ENCODE results near the gene MOB3B. TPM values are rescaled to one million over a fixed set of nuclear protein-coding genes. Genes with fewer than 3 reads are reported as not detected.
A peak's percentile ranks its signal among the peaks of the same experiment; 100 is the strongest.

Gene MOB3B
- total RNA-seq, 1 donor from 2014 or later, result 11.0 TPM

DNA sequence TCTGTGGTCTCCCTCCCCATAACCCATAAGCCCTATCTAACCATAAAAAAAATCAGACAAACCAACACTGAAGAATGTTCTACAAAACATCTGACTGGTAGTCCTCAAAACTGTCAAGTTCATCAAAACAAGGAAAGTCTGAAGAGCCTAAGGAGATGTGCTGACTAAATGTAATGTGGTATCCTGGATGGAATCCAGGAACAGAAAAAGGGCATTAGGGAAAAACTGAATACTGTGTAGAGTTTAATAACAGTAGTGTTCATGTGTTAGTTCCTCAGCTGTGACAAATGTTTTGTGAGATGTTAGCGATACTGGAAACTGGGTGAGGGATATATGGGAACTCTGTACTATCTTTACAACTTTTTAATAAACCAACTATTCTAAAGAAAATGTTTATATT is 157.0 kb downstream of the MOB3B start:
- no peak for DNase-seq (ENCODE audit: extremely low spot score in 2 of 2)
- Histone ChIP-seq H3K27me3 (no peaks in the 10 kb centered on the region), H3K4me1 (peaks cover 14% of the 10 kb centered on the region), H3K4me3 (no peak overlapping the region), H3K36me3 (no peaks in the 10 kb centered on the region), H3K9me3 (no peaks in the 10 kb centered on the region), H3K27ac (no peak overlapping the region)
- TF ChIP-seq POLR2A (IDR thresholded peaks at IDR 0.05) (no peak), POLR2AphosphoS5 (IDR thresholded peaks at IDR 0.05; ENCODE audit: insufficient read depth in 1 of 2, low read depth in 1 of 2) (no peak)
- TF ChIP-seq, protein P1, sequence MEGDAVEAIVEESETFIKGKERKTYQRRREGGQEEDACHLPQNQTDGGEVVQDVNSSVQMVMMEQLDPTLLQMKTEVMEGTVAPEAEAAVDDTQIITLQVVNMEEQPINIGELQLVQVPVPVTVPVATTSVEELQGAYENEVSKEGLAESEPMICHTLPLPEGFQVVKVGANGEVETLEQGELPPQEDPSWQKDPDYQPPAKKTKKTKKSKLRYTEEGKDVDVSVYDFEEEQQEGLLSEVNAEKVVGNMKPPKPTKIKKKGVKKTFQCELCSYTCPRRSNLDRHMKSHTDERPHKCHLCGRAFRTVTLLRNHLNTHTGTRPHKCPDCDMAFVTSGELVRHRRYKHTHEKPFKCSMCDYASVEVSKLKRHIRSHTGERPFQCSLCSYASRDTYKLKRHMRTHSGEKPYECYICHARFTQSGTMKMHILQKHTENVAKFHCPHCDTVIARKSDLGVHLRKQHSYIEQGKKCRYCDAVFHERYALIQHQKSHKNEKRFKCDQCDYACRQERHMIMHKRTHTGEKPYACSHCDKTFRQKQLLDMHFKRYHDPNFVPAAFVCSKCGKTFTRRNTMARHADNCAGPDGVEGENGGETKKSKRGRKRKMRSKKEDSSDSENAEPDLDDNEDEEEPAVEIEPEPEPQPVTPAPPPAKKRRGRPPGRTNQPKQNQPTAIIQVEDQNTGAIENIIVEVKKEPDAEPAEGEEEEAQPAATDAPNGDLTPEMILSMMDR (IDR thresholded peaks at IDR 0.05), result no peak
- intact Hi-C loops (cut with DNase I), result no loop called here

DNA sequence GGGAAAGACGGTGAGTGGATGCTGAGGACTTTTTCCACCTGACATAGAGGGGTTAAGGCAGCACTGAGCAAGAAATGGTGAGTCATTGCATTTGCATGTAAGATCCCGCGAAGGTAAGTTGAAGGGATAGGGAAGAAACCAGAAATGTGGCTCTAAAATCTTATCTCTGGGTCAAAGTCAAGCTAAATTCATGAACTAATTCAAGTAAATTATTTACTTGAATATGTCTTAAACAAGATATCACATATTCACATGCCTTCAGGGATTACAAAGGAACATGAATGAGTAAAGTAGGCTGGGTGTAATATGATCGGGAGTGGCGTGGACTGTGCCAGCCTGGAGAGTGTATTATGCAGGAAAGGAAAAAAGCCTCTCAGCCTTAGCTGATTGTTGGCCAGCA is 158.2 kb downstream of the MOB3B start:
- no peak for DNase-seq (ENCODE audit: extremely low spot score in 2 of 2)
- TF ChIP-seq POLR2A (IDR thresholded peaks at IDR 0.05) (no peak), POLR2AphosphoS5 (IDR thresholded peaks at IDR 0.05; ENCODE audit: insufficient read depth in 1 of 2, low read depth in 1 of 2) (no peak)
- TF ChIP-seq, protein P1 (IDR thresholded peaks at IDR 0.05), result no peak
- no peaks in the 10 kb centered on the region for H3K36me3 ChIP-seq
- no peaks in the 10 kb centered on the region for H3K27me3 ChIP-seq
- H3K9me3 ChIP-seq, result no peaks in the 10 kb centered on the region
- peaks cover 21% of the 10 kb centered on the region for H3K4me1 ChIP-seq
- H3K4me3 ChIP-seq, result no peak overlapping the region
- intact Hi-C loops (cut with DNase I), result no loop called here
- no peak overlapping the region for H3K27ac ChIP-seq

DNA sequence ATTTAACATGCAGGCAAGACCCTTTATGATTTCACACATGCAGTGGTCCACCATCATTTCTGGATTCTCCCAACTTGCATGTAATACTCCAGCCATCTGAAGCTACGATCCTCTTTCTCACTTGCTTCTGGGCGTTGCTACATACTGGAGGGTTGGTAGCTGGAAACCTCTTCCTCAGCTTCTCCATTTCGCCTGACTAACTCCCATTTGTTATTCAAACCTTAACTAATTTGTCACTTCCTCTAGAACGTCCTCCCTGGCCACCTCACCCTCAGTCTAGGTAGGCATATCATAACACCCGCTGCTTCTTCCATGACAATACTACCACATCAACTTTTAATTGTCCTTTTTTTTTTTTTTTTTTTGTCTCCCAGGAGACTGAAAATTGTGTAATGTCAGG is 160.0 kb downstream of the MOB3B start:
- intact Hi-C loops (cut with DNase I), result no loop called here
- Histone ChIP-seq H3K27ac (no peak overlapping the region), H3K4me1 (peaks cover 31% of the 10 kb centered on the region)

DNA sequence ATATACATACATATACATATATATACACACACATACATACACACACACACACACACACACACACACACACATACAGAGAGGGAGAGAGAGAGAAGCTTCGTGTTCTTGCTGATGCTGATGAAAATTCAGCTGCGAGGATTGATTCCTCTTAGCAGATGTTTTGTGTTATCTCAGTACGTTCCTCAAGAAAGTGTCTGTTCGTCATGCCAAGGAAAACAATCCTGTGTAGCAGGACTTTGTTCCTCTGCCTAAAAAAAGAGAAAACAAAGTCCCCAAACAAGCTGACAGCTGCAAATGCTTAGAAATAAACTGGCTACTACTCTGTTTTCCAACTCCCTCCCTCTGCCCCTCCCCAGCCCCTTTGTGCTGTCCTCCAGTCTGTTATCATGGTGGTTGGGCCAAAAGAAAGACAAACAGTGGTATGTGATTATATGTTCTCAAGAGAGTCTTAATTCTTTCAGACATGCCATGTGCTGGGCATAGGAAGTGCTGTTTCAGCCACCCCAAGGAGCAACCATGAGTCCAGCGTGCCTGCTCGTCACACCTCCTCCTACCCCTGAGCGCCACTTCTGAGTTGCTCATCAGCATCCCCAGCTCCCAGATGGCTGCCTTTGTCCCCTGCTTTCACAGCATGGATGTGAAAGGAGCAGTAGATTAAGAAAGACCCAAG is 161.2 kb downstream of the MOB3B start:
- H3K27ac ChIP-seq, result peak overlapping the region; percentile 8
- no peak for DNase-seq (ENCODE audit: extremely low spot score in 2 of 2)
- no peaks in the 10 kb centered on the region for H3K27me3 ChIP-seq
- H3K36me3 ChIP-seq, result no peaks in the 10 kb centered on the region
- no peak for TF ChIP-seq POLR2AphosphoS5 (IDR thresholded peaks at IDR 0.05; ENCODE audit: insufficient read depth in 1 of 2, low read depth in 1 of 2)
- TF ChIP-seq POLR2A (IDR thresholded peaks at IDR 0.05), result no peak
- TF ChIP-seq, protein P1 (IDR thresholded peaks at IDR 0.05), result no peak
- H3K9me3 ChIP-seq, result no peaks in the 10 kb centered on the region
- no peak overlapping the region for H3K4me3 ChIP-seq
- intact Hi-C loops (cut with DNase I), result no loop called here
- H3K4me1 ChIP-seq, result peaks cover 31% of the 10 kb centered on the region

More for the DNA sequence above, 160.0 kb downstream of the MOB3B start:
- H3K27me3 ChIP-seq, result no peaks in the 10 kb centered on the region
- TF ChIP-seq POLR2AphosphoS5 (IDR thresholded peaks at IDR 0.05; ENCODE audit: insufficient read depth in 1 of 2, low read depth in 1 of 2) (no peak), POLR2A (IDR thresholded peaks at IDR 0.05) (no peak)
- TF ChIP-seq, protein P1 (IDR thresholded peaks at IDR 0.05), result no peak
- DNase-seq (ENCODE audit: extremely low spot score in 2 of 2), result no peak
- no peak overlapping the region for H3K4me3 ChIP-seq
- H3K9me3 ChIP-seq, result no peaks in the 10 kb centered on the region
- no peaks in the 10 kb centered on the region for H3K36me3 ChIP-seq

DNA sequence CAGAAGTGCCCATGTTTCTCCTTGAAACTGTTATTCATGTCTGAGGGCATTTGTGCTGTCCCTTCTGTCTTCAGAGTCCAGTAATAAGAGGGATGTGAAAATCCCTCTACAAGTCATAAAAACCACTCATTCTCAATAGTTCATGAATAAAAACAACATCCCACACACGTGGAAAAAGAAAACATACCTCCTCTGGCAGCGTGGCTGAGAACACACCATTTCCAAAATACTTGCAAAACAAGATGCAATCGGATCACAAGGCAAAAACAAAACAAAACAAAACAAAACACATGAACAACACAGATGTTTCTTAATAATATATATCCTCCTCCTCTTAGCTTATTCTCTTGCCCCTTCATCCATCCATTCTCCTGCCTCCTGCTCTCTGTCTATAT is 161.7 kb downstream of the MOB3B start:
- intact Hi-C loops (cut with DNase I), result no loop called here
- TF ChIP-seq, protein P1 (IDR thresholded peaks at IDR 0.05), result no peak
- TF ChIP-seq POLR2A (IDR thresholded peaks at IDR 0.05) (no peak), POLR2AphosphoS5 (IDR thresholded peaks at IDR 0.05; ENCODE audit: insufficient read depth in 1 of 2, low read depth in 1 of 2) (peak in 1 of 2 donors; percentile 3)
- no peak for DNase-seq (ENCODE audit: extremely low spot score in 2 of 2)

More for the DNA sequence above, 161.7 kb downstream of the MOB3B start:
- Histone ChIP-seq H3K9me3 (no peaks in the 10 kb centered on the region), H3K27ac (peak overlapping the region; percentile 22), H3K4me3 (no peak overlapping the region), H3K27me3 (no peaks in the 10 kb centered on the region), H3K36me3 (no peaks in the 10 kb centered on the region), H3K4me1 (peaks cover 28% of the 10 kb centered on the region)

Measured in vagina (tissue), 2 donors.